Measurements from ENCODE around the gene NOL9.

DNA sequence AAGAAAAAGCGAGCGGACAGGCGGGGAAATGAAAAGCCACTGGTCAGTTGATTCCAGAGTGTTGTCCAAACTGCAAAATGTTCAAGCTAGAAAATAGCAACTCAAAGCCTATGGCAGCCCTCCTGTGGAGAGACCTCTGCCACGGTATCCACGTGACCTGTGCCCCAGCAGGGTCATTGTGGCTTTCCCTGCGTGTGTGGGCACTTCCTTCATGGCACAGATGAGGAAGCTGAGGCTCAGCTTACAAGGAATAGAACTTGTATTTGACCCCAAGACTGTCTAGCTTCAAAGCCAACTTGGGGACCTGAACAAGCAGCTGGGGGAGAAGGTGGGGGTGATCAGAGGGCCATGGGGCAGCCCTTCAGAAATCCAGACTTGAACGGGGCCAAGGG, 47.3 kb downstream of the NOL9 start:
- TF ChIP-seq, protein P1, sequence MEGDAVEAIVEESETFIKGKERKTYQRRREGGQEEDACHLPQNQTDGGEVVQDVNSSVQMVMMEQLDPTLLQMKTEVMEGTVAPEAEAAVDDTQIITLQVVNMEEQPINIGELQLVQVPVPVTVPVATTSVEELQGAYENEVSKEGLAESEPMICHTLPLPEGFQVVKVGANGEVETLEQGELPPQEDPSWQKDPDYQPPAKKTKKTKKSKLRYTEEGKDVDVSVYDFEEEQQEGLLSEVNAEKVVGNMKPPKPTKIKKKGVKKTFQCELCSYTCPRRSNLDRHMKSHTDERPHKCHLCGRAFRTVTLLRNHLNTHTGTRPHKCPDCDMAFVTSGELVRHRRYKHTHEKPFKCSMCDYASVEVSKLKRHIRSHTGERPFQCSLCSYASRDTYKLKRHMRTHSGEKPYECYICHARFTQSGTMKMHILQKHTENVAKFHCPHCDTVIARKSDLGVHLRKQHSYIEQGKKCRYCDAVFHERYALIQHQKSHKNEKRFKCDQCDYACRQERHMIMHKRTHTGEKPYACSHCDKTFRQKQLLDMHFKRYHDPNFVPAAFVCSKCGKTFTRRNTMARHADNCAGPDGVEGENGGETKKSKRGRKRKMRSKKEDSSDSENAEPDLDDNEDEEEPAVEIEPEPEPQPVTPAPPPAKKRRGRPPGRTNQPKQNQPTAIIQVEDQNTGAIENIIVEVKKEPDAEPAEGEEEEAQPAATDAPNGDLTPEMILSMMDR (conservative IDR thresholded peaks at IDR 0.05 in 1 of 2, IDR thresholded peaks at IDR 0.05 in 1 of 2; ENCODE audit: extremely low read depth in 1 of 2, insufficient read depth in 1 of 2, low read depth in 1 of 2, low read length in 2 of 2): no peak
- no peak for TF ChIP-seq EZH2 (IDR thresholded peaks at IDR 0.05; ENCODE audit: borderline replicate concordance, low read length)

All from mammary epithelial cell (primary cell).